Activated T-helper 17 cell treated with anti-CD3 and anti-CD28 coated beads, Interleukin-2, amount 50 U/mL, for 72 hours (primary cell): ENCODE measurements around the gene VTCN1. TPM values are rescaled to one million over a fixed set of nuclear protein-coding genes. Genes with fewer than 3 reads are reported as not detected.
"Not testable (repeated sequence)": the region's sequence is repeated elsewhere in the genome, so short reads cannot be mapped to it uniquely, and the experiment has no call there.

ENCODE experiments used
- ATAC-seq: fragments of 150-1000 bp; cut with Tn5 transposase; replicated peaks from 2 replicates; pipeline ENCODE4 v1.10.0; 2021; ENCODE audit warnings: mild to moderate bottlenecking, moderate library complexity
- H3K27ac Mint-ChIP-seq: one replicate; pipeline ENCODE4 v1.8.0; 2022; ENCODE audit warnings: mixed read lengths
- H3K27me3 Mint-ChIP-seq: one replicate; pipeline ENCODE4 v1.8.0; 2022; ENCODE audit warnings: mixed read lengths
- H3K36me3 Mint-ChIP-seq: one replicate; pipeline ENCODE4 v1.8.0; 2022; ENCODE audit warnings: low read depth, mild to moderate bottlenecking, mixed read lengths
- H3K4me1 Mint-ChIP-seq: one replicate; pipeline ENCODE4 v1.8.0; 2022; ENCODE audit warnings: mixed read lengths
- H3K4me3 Mint-ChIP-seq: one replicate; pipeline ENCODE4 v1.8.0; 2022; ENCODE audit warnings: mild to moderate bottlenecking, mixed read lengths
- H3K9me3 Mint-ChIP-seq: one replicate; pipeline ENCODE4 v1.8.0; 2022; ENCODE audit warnings: mixed read lengths
- total RNA-seq, 2 donors: library from RNA; stranded (reverse); gene quantifications; one replicate each; pipeline ENCODE4 v1.2.3, GENCODE V29; 2022

The VTCN1 gene
- total RNA-seq, 2 donors from 2014 or later = not detected

DNA sequence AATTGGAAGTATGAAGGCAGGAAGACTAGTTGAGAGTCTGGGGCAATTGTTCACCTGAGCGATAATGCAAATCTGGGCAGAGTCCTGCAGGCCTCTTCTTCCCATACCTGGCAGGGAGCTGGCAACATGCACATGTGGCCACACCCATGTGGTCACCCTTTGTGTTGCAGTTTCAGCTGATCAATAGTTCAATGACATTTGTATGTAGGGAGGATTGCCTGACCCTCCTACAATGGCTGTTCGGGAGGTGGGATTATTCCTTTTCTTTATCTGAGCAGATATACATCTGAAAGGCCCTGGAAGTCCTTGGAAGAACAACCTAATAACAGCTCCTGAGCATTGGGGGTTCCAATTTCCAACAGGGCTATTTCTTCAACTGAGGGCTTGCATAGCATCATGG lies 74.0 kb downstream of the VTCN1 start:
- ATAC-seq = no peak
- Mint-ChIP-seq H3K36me3 (no peaks in the 10 kb centered on the region), H3K4me1 (no peaks in the 10 kb centered on the region), H3K27me3 (peaks cover 20% of the 10 kb centered on the region), H3K27ac (no peak overlapping the region), H3K9me3 (no peaks in the 10 kb centered on the region), H3K4me3 (no peak overlapping the region)

DNA sequence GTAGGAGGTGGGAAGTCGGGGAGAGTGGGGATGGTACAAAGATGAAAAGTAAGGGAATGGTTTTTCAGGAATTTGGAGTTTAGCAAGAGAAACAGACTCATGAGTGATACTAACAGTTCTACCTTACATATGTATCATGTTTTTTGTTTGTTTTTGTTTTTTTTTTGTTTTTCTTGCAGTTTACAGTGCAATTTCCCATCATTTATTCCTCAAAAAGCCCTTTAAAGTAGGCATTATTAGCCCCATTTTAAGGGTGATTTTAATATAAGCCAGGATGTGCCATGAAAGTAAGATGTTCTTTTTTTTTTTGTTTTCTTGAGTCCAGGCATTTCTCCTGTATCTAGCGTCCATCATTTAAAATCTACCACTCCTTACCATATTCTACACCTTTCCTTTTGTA lies 75.4 kb downstream of the VTCN1 start:
- Mint-ChIP-seq H3K27ac (no peak overlapping the region), H3K4me3 (no peak overlapping the region), H3K9me3 (no peaks in the 10 kb centered on the region), H3K27me3 (peaks cover 20% of the 10 kb centered on the region), H3K36me3 (no peaks in the 10 kb centered on the region), H3K4me1 (no peaks in the 10 kb centered on the region)
- ATAC-seq = no peak

DNA sequence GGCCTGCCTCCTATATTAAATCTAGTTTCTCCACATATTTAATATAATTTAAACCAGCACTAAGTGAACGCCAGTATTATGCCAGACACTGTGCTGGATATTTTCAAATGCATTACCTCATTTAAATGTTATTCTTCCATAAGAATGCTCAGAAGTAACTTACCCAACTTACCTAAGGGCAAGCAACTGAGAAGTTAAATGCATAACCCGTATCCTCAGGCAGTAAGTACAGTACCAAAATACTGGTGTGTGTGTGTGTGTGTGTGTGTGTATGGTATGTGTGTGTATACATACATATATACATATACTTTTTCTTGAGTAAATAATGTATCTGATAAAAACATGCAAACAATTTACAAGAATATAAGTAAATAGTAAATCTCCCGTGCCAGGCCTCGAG lies 80.2 kb downstream of the VTCN1 start:
- no peaks in the 10 kb centered on the region for H3K9me3 Mint-ChIP-seq
- H3K27me3 Mint-ChIP-seq = peaks cover 23% of the 10 kb centered on the region
- H3K27ac Mint-ChIP-seq = no peak overlapping the region
- no peak for ATAC-seq
- H3K36me3 Mint-ChIP-seq = no peaks in the 10 kb centered on the region
- no peak overlapping the region for H3K4me3 Mint-ChIP-seq
- no peaks in the 10 kb centered on the region for H3K4me1 Mint-ChIP-seq

DNA sequence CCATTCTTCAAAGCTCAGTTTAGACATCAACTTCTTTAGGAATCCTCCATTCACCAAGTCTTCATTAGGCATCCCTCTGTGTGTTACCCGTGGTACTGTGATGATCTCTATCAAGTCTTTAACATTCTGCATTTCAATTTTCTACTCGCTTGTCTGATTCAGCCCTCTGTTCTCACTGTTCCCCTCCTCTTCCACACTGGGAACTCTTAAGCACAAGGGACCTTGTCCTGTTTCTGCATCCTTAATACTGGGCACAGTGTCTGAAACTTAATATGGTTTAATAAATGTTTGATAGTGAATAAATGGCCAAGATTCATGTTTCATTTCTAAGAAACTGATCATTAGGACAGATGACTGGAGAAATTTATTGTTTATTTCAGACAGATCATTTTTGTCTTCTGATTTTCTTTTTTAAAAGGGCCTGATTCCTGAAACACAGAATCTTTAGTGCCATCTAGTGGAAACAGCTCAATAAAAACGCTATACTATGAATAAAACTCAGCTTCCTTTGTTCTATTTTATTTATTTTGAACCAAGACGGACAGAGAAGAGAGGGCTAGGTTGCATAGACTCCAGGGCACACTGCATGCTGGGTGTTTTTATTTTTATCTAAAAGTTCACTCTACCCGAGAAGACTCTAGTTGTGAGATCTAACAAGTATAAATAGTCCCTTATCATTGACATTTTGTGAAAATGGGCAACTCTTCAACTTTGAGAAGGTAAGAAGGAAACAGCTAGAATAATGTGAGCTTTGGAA lies 82.2 kb downstream of the VTCN1 start:
- Mint-ChIP-seq H3K9me3 (no peaks in the 10 kb centered on the region), H3K4me1 (no peaks in the 10 kb centered on the region), H3K27me3 (peaks cover 11% of the 10 kb centered on the region), H3K36me3 (no peaks in the 10 kb centered on the region), H3K27ac (no peak overlapping the region), H3K4me3 (no peak overlapping the region)
- no peak for ATAC-seq

DNA sequence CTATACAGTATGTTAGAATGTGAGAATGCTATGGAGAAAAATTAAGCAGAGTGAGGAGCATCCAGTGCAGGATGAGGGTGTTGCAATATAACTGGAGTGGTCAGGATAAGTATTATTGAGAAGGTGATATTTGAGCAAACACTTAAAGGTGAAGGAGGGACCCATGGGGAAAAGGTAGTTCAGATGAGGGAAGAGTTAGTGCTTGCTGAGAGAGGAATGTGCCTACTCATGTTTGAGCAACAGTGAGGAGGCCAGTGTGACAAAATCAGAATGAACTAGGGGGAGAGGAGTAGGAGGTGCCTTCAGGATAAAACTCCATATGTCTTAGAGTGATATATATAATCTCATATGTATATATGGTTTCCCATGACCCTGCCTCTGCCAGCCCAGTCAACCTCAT lies 82.9 kb downstream of the VTCN1 start:
- ATAC-seq = no peak
- Mint-ChIP-seq H3K4me1 (no peaks in the 10 kb centered on the region), H3K9me3 (no peaks in the 10 kb centered on the region), H3K27me3 (peaks cover 7% of the 10 kb centered on the region), H3K27ac (no peak overlapping the region), H3K36me3 (no peaks in the 10 kb centered on the region), H3K4me3 (no peak overlapping the region)

DNA sequence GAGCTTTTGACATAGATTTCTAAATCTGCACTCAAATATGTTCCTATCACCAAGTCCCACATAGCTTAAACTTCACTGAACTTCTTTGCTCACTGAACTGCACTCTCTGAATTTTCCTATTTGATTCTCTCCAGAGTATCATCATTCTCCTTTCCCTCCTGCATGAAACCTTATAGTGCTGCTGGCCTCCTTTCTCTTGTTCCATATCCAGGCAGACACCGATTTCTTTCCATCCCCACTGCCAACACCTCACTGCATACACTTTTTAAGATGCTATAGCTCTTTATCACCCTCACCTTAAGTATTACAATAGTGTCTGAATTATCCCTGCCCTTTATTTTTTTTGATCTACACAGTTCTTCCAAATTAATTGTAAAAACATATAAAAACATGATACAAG lies 86.1 kb downstream of the VTCN1 start:
- Mint-ChIP-seq H3K9me3 (no peaks in the 10 kb centered on the region), H3K4me1 (no peaks in the 10 kb centered on the region), H3K36me3 (no peaks in the 10 kb centered on the region), H3K4me3 (no peak overlapping the region), H3K27ac (no peak overlapping the region), H3K27me3 (peaks cover 7% of the 10 kb centered on the region)
- ATAC-seq = no peak

DNA sequence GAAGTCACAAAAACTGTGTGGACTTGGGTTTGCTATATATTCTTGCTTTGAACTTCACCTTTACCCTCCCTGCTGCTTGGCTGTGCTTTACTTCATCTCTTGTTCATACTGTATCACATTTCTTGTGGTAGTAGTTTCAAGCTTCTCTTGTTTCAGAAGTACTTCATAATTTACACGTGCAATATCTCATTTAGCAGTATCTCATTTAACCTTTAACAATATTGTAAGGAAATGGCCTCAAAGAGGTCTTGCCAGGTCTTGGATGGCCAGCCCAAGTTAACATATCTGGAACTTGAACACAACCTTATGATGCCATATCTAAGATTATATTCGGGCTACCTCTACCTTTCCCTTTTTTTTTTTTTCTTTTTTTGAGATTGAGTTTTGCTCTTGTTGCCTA lies 87.5 kb downstream of the VTCN1 start:
- Mint-ChIP-seq H3K4me1 (no peaks in the 10 kb centered on the region), H3K4me3 (peak overlapping the region; percentile 76), H3K9me3 (no peaks in the 10 kb centered on the region), H3K27ac (no peak overlapping the region), H3K27me3 (peaks cover 7% of the 10 kb centered on the region), H3K36me3 (no peaks in the 10 kb centered on the region)
- no peak for ATAC-seq

DNA sequence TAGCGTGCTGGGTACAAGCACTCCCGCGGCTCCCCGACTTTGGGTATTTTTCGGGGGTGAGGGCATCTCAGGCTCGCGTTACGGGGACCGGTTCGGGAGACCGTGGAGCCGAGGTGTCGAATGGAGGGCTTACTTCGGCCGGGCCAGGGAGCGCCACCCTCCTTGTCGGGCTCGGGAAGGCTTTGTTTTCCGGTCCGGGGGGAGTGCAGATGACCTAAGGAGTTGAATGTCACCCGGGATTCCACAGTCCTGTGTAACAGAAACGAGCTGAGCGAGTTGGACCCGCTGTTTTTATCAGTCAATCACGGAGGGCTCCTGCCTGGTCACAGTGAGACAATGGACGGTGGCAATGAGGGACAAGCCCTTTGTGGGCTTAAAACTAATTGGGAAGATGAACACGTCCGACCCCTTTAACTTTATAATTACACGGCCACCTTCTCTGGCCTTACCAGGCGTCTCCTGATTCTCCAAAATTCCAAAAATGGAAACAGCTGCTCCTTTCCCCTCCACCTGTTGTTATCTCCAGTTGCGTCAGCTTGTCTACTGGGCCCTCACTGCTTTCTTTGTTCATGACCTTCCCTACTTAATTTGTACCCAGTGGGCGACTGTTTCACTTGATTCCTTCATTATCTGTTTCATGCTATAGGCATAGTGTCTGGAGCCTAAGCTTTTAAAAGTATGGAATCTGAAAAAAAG lies 88.2 kb downstream of the VTCN1 start:
- H3K36me3 Mint-ChIP-seq = no peaks in the 10 kb centered on the region
- no peaks in the 10 kb centered on the region for H3K9me3 Mint-ChIP-seq
- peaks cover 7% of the 10 kb centered on the region for H3K27me3 Mint-ChIP-seq
- H3K4me1 Mint-ChIP-seq = no peaks in the 10 kb centered on the region
- no peak for ATAC-seq
- no peak overlapping the region for H3K27ac Mint-ChIP-seq
- H3K4me3 Mint-ChIP-seq = peak overlapping the region; percentile 76

DNA sequence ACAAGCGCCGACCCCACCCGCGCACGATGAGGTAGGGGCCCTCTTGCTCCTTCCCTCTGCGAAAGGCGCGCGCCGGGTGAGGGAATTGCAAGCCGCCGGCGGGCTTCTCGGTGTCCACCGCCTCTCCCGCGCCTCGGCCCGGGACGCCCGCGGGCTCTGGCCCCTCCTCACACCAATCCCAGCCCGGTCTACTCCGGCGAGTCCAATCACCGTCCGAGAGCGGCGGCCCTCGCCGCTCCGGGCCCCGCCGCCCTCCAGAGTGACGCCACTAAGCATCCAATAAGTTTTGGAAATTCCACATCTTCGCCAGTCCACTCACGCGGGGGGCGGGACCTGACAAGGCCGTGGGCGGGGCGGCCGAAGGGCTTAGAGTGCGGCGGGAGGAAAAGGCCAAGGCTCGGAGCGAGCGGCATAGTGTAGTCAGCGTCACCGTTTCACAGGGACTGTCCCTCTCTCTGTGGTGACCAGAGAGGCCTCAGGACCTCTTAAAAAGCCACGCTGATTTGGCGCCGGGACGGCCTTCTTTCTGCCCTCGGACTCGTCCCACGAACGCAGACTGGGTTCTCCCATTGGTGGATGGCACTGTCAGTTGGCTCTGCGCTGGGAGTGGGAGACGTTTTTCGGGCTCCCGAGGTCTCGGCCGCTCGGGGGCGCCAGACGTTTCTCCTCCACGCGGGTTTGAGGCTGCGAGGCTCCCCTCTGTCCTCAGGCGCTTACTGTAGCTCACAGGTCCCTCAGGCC lies 89.0 kb downstream of the VTCN1 start, which contains the start of gene TRIM45:
TSS of gene TRIM45 (minus strand) at position 161 of the 741 bp plus-strand sequence. CDS start 548 bp downstream, outside the sequence.
- no peaks in the 10 kb centered on the region for H3K9me3 Mint-ChIP-seq
- H3K36me3 Mint-ChIP-seq = no peaks in the 10 kb centered on the region
- peak; percentile 87 for ATAC-seq
- H3K4me3 Mint-ChIP-seq = peak within 1 kb of the TSS; percentile 76
- H3K27me3 Mint-ChIP-seq = peaks cover 2% of the 10 kb centered on the region
- H3K4me1 Mint-ChIP-seq = no peaks in the 10 kb centered on the region
- H3K27ac Mint-ChIP-seq = peak within 1 kb of the TSS; percentile 15

DNA sequence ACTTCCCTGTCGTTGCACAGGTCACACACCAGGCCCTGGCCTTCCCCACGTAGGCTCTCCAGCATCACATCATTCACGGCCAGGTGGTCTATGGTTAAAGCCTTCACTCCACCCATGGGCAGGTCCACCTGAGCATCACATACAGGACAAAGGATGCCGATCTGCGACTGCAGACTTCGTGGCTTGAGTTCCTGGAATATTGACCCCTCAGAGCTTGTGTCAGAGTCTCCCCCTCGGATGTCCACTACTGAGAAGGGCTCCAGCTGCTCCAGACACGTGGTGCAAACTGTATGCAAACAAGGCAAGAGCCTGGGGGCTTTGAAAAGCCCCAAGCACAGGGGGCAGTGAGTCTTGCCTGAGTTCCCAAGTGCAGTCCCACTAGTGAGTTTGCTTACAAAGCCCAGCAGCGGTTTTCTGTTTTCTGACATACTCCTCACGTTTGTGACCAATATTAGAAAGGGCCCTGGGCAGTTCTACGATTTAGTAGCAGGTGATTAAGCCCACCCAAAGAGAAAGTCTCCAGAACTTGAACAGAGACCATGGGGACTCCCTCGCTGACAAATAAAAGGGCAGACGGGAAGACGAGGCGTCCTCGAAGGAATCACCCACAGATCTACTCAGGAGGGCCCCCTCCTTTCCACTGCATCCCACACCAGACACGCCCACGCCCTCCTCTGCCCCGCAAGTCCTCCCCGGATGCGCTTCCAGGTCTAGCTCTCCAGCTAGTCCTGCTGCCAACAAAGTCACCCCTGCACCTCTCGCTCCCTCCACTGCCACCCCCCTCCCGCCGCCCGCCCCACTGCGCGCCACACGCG lies 89.7 kb downstream of the VTCN1 start:
- H3K4me3 Mint-ChIP-seq = peak overlapping the region; percentile 76
- ATAC-seq = no peak
- H3K27ac Mint-ChIP-seq = peak overlapping the region; percentile 15

DNA sequence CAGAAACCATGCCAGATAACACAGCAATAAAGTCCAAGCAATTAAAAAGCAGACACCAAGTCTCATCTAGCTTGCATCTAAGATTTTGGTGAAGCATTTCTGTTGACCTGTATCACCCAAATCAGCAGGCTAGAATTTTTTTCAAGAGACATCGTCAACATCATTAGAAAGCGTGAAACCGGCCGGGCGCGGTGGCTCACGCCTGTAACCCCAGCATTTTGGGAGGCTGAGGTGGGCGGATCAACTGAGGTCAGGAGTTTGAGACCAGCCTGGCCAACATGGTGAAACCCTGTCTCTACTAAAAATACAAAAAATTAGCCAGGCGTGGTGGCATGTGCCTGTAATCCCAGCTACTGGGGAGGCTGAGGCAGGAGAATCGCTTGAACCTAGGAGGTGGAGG lies 91.6 kb downstream of the VTCN1 start:
- ATAC-seq, H3K9me3 Mint-ChIP-seq, H3K4me3 Mint-ChIP-seq, H3K4me1 Mint-ChIP-seq, H3K27me3 Mint-ChIP-seq, H3K27ac Mint-ChIP-seq, H3K36me3 Mint-ChIP-seq: not testable (repeated sequence)

More for the DNA sequence above, 89.7 kb downstream of the VTCN1 start:
- Mint-ChIP-seq H3K4me1 (no peaks in the 10 kb centered on the region), H3K36me3 (no peaks in the 10 kb centered on the region), H3K9me3 (no peaks in the 10 kb centered on the region), H3K27me3 (no peaks in the 10 kb centered on the region)

DNA sequence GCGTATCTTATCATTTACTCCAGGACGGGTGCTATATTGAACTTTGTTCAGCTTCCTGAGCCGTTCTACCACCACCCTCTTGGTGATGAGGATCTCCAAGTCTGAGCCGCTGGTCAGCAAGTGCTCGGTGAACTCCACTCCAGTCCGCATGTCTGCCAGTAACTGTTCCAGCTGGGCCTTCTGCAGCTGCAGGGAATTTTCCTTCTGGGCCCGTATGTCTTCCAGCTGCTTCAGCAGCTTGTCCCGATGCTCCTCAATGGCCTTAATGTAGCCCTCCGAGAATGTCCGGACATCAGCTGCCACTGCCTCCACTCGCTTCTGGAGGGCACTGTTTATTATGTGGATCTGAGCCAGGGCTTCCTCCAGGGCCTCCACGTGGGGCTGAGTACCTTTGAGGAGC lies 92.6 kb downstream of the VTCN1 start:
- ATAC-seq = no peak
- H3K27me3 Mint-ChIP-seq = no peaks in the 10 kb centered on the region
- H3K27ac Mint-ChIP-seq = no peak overlapping the region
- H3K4me3 Mint-ChIP-seq = no peak overlapping the region
- H3K9me3 Mint-ChIP-seq = no peaks in the 10 kb centered on the region
- H3K4me1 Mint-ChIP-seq = peaks cover 7% of the 10 kb centered on the region
- H3K36me3 Mint-ChIP-seq = no peaks in the 10 kb centered on the region

DNA sequence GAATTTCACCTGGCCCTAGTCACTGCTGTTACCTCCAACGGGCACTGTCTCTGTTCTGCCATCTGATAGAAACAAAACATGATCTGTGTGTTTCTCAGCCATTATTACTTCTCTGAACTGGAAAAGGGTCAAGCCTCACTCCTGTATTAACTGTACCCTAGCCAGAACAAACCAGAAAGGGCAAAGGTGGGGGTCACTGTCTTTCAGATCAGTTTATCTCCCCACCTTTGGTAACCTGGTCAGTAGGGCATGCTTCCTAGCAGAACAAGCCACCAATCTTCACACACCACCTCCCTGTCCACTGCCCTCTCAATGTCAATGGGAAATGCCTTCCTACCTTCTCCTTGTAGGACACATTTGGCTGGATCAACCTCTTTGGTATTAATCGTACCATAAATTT lies 93.0 kb downstream of the VTCN1 start:
- no peaks in the 10 kb centered on the region for H3K36me3 Mint-ChIP-seq
- peaks cover 7% of the 10 kb centered on the region for H3K4me1 Mint-ChIP-seq
- H3K27ac Mint-ChIP-seq = no peak overlapping the region
- H3K9me3 Mint-ChIP-seq = no peaks in the 10 kb centered on the region
- H3K27me3 Mint-ChIP-seq = no peaks in the 10 kb centered on the region
- H3K4me3 Mint-ChIP-seq = no peak overlapping the region
- no peak for ATAC-seq

DNA sequence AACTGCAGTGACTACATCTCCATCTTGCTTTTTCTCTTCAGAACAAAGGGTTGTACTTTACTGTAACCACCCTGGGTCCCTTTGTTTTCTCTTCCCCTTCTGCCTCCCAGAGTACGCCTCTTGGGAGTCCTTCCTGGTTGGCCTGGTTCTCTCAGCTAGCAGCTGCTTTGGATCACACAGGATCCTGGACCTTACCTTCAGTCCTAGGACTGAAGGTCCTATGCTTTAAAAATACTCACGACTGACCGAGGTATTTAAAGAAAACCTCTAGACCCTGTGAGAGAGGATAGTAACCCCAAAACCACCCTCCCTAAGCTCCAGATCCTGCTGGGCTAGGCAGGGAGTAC lies 94.0 kb downstream of the VTCN1 start:
- no peaks in the 10 kb centered on the region for H3K27me3 Mint-ChIP-seq
- no peak overlapping the region for H3K4me3 Mint-ChIP-seq
- ATAC-seq = no peak

More for the DNA sequence above, 94.0 kb downstream of the VTCN1 start:
- no peaks in the 10 kb centered on the region for H3K9me3 Mint-ChIP-seq
- H3K27ac Mint-ChIP-seq = no peak overlapping the region
- peaks cover 7% of the 10 kb centered on the region for H3K4me1 Mint-ChIP-seq
- H3K36me3 Mint-ChIP-seq = no peaks in the 10 kb centered on the region
